ENCODE measurements around the gene ANO2.

Gene ANO2

GRCh38 chr12:5971194-5971850 is 26.3 kb upstream of the ANO2 start:
- H3K36me3 ChIP-seq (replicated peaks): no peaks in the 10 kb centered on the region
- no peak overlapping the region for H3K4me3 ChIP-seq
- no peaks in the 10 kb centered on the region for H3K4me1 ChIP-seq
- in situ Hi-C loops (cut with MboI; ENCODE audit: low sequenced_read_pairs): no loop called here
- no peaks in the 10 kb centered on the region for H3K27me3 ChIP-seq (ENCODE audit: low read depth)
- H3K9me3 ChIP-seq: no peaks in the 10 kb centered on the region
- no peak for DNase-seq (ENCODE audit: low spot score in 2 of 2)

GRCh38 chr12:5969974-5970690 is 25.1 kb upstream of the ANO2 start:
- no peaks in the 10 kb centered on the region for H3K9me3 ChIP-seq
- no peaks in the 10 kb centered on the region for H3K27me3 ChIP-seq (ENCODE audit: low read depth)
- H3K36me3 ChIP-seq (replicated peaks): no peaks in the 10 kb centered on the region
- no peak for DNase-seq (ENCODE audit: low spot score in 2 of 2)
- no peak overlapping the region for H3K4me3 ChIP-seq
- no peaks in the 10 kb centered on the region for H3K4me1 ChIP-seq
- in situ Hi-C loops (cut with MboI; ENCODE audit: low sequenced_read_pairs): no loop called here

- H3K27me3 ChIP-seq (ENCODE audit: low read depth): no peaks in the 10 kb centered on the region; the same call in 1 of the 2 replicates
- no peaks in the 10 kb centered on the region for H3K4me1 ChIP-seq
- no peak overlapping the region for H3K4me3 ChIP-seq
- no peaks in the 10 kb centered on the region for H3K36me3 ChIP-seq (replicated peaks)
- DNase-seq (ENCODE audit: low spot score in 2 of 2): no peak
- in situ Hi-C loops (cut with MboI; ENCODE audit: low sequenced_read_pairs): no loop called here
- H3K9me3 ChIP-seq: no peaks in the 10 kb centered on the region
These were observed 24.3 kb upstream of the ANO2 start for GRCh38 chr12:5969156-5969973.

GRCh38 chr12:5967645-5968415 is 22.8 kb upstream of the ANO2 start:
- Histone ChIP-seq H3K36me3 (replicated peaks) (no peaks in the 10 kb centered on the region), H3K9me3 (no peaks in the 10 kb centered on the region), H3K27me3 (ENCODE audit: low read depth) (peaks cover 5% of the 10 kb centered on the region; the same call in 1 of the 2 replicates), H3K4me3 (no peak overlapping the region), H3K4me1 (no peaks in the 10 kb centered on the region)
- in situ Hi-C loops (cut with MboI; ENCODE audit: low sequenced_read_pairs): no loop called here
- DNase-seq (ENCODE audit: low spot score in 2 of 2): no peak

- H3K27me3 ChIP-seq (ENCODE audit: low read depth): peaks cover 5% of the 10 kb centered on the region; the same call in 1 of the 2 replicates
- H3K36me3 ChIP-seq (replicated peaks): no peaks in the 10 kb centered on the region
- in situ Hi-C loops (cut with MboI; ENCODE audit: low sequenced_read_pairs): no loop called here
- no peak for DNase-seq (ENCODE audit: low spot score in 2 of 2)
- H3K4me3 ChIP-seq: no peak overlapping the region
- no peaks in the 10 kb centered on the region for H3K9me3 ChIP-seq
- no peaks in the 10 kb centered on the region for H3K4me1 ChIP-seq
These were observed 21.5 kb upstream of the ANO2 start for GRCh38 chr12:5966486-5967095.

GRCh38 chr12:5965950-5966383 is 20.9 kb upstream of the ANO2 start:
- DNase-seq (ENCODE audit: low spot score in 2 of 2): peak; percentile 25 to 76
- in situ Hi-C loops (cut with MboI; ENCODE audit: low sequenced_read_pairs): no loop called here

GRCh38 chr12:5964913-5965900 is 20.1 kb upstream of the ANO2 start:
- no peak for DNase-seq (ENCODE audit: low spot score in 2 of 2)
- Histone ChIP-seq H3K9me3 (no peaks in the 10 kb centered on the region), H3K27me3 (ENCODE audit: low read depth) (peaks cover 5% of the 10 kb centered on the region; the same call in 1 of the 2 replicates), H3K4me1 (no peaks in the 10 kb centered on the region), H3K36me3 (replicated peaks) (no peaks in the 10 kb centered on the region), H3K4me3 (no peak overlapping the region)
- in situ Hi-C loops (cut with MboI; ENCODE audit: low sequenced_read_pairs): no loop called here

More at GRCh38 chr12:5965950-5966383, 20.9 kb upstream of the ANO2 start:
- Histone ChIP-seq H3K36me3 (replicated peaks) (no peaks in the 10 kb centered on the region), H3K4me3 (no peak overlapping the region), H3K4me1 (no peaks in the 10 kb centered on the region), H3K27me3 (ENCODE audit: low read depth) (peaks cover 5% of the 10 kb centered on the region; the same call in 1 of the 2 replicates), H3K9me3 (no peaks in the 10 kb centered on the region)

GRCh38 chr12:5963515-5963914 is 18.5 kb upstream of the ANO2 start:
- H3K36me3 ChIP-seq (replicated peaks): no peaks in the 10 kb centered on the region
- no peak for DNase-seq (ENCODE audit: low spot score in 2 of 2)
- H3K9me3 ChIP-seq: no peaks in the 10 kb centered on the region
- no peak overlapping the region for H3K4me3 ChIP-seq
- in situ Hi-C loops (cut with MboI; ENCODE audit: low sequenced_read_pairs): no loop called here
- peaks cover 5% of the 10 kb centered on the region; the same call in 1 of the 2 replicates for H3K27me3 ChIP-seq (ENCODE audit: low read depth)
- no peaks in the 10 kb centered on the region for H3K4me1 ChIP-seq

GRCh38 chr12:5960783-5961182 is 15.7 kb upstream of the ANO2 start:
- no peaks in the 10 kb centered on the region for H3K9me3 ChIP-seq
- peaks cover 5% of the 10 kb centered on the region; the same call in 1 of the 2 replicates for H3K27me3 ChIP-seq (ENCODE audit: low read depth)
- no peaks in the 10 kb centered on the region for H3K36me3 ChIP-seq (replicated peaks)
- H3K4me3 ChIP-seq: no peak overlapping the region
- in situ Hi-C loops (cut with MboI; ENCODE audit: low sequenced_read_pairs): no loop called here
- no peak for DNase-seq (ENCODE audit: low spot score in 2 of 2)
- no peaks in the 10 kb centered on the region for H3K4me1 ChIP-seq

GRCh38 chr12:5956987-5957386 is 11.9 kb upstream of the ANO2 start:
- H3K9me3 ChIP-seq: no peaks in the 10 kb centered on the region
- no peaks in the 10 kb centered on the region for H3K4me1 ChIP-seq
- no peak overlapping the region for H3K4me3 ChIP-seq
- H3K36me3 ChIP-seq (replicated peaks): no peaks in the 10 kb centered on the region
- DNase-seq (ENCODE audit: low spot score in 2 of 2): no peak
- in situ Hi-C loops (cut with MboI; ENCODE audit: low sequenced_read_pairs): no loop called here
- 0 out of 2 replicates have a peak, but pooled peaks cover 3% of the 10 kb centered on the region for H3K27me3 ChIP-seq (ENCODE audit: low read depth)

- in situ Hi-C loops (cut with MboI; ENCODE audit: low sequenced_read_pairs): no loop called here
- Histone ChIP-seq H3K4me1 (no peaks in the 10 kb centered on the region), H3K4me3 (no peak overlapping the region), H3K9me3 (no peaks in the 10 kb centered on the region), H3K36me3 (replicated peaks) (no peaks in the 10 kb centered on the region), H3K27me3 (ENCODE audit: low read depth) (0 out of 2 replicates have a peak, but pooled peaks cover 3% of the 10 kb centered on the region)
- no peak for DNase-seq (ENCODE audit: low spot score in 2 of 2)
These were observed 9.6 kb upstream of the ANO2 start for GRCh38 chr12:5954661-5955060.

All from HAP-1 (cell line).